IPS-18a (cell line): ENCODE results near the gene MAGEF1.
A peak's percentile ranks its signal among the peaks of the same experiment; 100 is the strongest.

Experiments
- H3K27ac ChIP-seq: one replicate; pipeline ENCODE4 v1.5.1; 2013; ENCODE audit warnings: low read length
- H3K27me3 ChIP-seq: one replicate; pipeline ENCODE4 v1.6.1; 2013; ENCODE audit warnings: mild to moderate bottlenecking, low read length; ENCODE audit not compliant: control insufficient read depth, insufficient read depth
- H3K36me3 ChIP-seq: one replicate; pipeline ENCODE4 v1.6.1; 2013; ENCODE audit warnings: low read depth, low read length; ENCODE audit not compliant: control insufficient read depth
- H3K4me1 ChIP-seq: one replicate; pipeline ENCODE4 v1.6.1; 2013; ENCODE audit warnings: low read depth, low read length; ENCODE audit not compliant: control insufficient read depth
- H3K4me3 ChIP-seq: one replicate; pipeline ENCODE4 v1.5.1; 2013; ENCODE audit warnings: low read length
- H3K9ac ChIP-seq: one replicate; pipeline ENCODE4 v1.6.1; 2013; ENCODE audit warnings: mild to moderate bottlenecking, low read length, moderate library complexity
- H3K9me3 ChIP-seq: one replicate; pipeline ENCODE4 v1.6.1; 2013; ENCODE audit warnings: low read depth, low read length; ENCODE audit not compliant: control insufficient read depth

The MAGEF1 gene, protein sequence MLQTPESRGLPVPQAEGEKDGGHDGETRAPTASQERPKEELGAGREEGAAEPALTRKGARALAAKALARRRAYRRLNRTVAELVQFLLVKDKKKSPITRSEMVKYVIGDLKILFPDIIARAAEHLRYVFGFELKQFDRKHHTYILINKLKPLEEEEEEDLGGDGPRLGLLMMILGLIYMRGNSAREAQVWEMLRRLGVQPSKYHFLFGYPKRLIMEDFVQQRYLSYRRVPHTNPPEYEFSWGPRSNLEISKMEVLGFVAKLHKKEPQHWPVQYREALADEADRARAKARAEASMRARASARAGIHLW

DNA sequence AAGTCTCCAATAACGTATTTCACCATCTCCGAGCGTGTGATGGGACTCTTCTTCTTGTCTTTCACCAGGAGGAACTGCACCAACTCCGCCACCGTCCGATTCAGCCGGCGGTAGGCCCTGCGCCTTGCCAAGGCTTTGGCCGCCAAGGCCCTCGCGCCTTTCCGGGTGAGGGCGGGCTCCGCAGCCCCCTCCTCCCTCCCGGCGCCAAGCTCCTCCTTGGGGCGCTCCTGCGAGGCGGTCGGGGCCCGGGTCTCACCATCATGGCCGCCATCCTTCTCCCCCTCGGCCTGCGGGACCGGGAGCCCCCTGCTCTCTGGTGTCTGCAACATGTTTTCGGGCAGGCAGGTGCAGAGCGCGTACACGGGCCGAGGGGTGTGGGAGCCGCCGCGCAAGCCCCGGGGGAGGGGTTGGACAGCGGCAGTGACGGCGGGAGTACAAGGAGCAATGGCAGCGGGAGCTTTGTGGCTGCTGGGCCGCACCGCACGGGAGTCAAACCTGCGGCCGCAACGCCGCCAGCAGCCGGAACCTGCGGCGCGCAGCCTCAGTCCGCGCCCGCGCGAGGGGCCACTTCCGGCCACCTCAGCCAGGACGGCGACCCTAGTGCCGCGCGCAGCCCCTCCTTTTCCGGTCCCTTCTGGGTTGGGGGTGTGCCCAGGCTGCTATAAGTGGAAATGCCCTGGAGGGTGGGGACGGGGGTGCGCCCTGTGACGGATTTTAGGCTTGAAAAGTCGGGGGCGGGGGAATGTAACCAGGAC lies at the start of gene MAGEF1:
Gene MAGEF1 (minus strand): TSS at position 572 of the 755 bp plus-strand sequence. CDS start 243 bp downstream, at position 329.
- peak within 1 kb of the TSS; percentile 76 for H3K27ac ChIP-seq
- H3K4me3 ChIP-seq = peak within 1 kb of the TSS; percentile 98
- peaks cover 3% of the 10 kb centered on the region for H3K36me3 ChIP-seq
- H3K4me1 ChIP-seq = peaks cover 6% of the 10 kb centered on the region
- peak within 1 kb of the TSS; percentile 93 for H3K9ac ChIP-seq
- H3K27me3 ChIP-seq = no peaks in the 10 kb centered on the region
- H3K9me3 ChIP-seq = no peaks in the 10 kb centered on the region

DNA sequence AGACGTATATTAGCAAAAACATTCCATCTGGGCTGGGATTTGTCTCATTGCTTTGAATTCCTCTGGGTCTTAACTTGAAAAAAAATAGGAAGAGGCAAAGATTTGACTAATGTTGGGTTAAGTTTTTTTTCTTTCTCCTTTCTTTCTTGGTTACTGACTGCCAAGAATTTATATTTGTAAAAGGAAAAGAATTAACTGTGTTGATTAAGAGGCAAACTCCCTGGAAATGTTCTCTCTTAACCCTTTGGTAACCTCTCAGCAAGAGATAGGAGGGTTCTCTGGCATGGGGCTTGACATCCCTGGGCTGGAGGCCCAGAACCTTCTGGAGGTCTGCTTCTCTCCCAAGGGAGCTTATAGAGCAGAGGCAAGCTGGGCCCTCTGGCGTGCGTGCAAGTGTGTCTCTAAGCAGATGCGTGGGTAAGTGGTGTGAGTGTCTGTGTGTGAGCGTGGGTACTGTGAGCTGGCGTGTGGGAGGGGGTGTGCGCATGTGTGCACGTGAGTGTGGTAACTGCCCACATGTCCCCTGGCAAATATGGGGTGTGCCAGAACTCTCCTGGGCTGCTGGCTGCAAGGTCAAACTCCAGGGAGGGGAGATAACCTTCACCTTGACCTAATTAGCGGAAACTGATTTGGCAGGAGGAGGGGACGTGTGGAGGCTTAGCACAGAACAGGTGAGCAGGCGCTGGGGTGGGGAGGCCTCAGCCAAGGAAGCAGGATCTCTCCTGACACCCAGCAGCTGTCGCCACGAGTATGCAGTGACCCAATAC lies 49.4 kb upstream of the MAGEF1 start:
- H3K27ac ChIP-seq = no peak overlapping the region
- H3K9ac ChIP-seq = no peak overlapping the region
- no peaks in the 10 kb centered on the region for H3K36me3 ChIP-seq
- H3K4me3 ChIP-seq = no peak overlapping the region
- no peaks in the 10 kb centered on the region for H3K27me3 ChIP-seq
- H3K9me3 ChIP-seq = no peaks in the 10 kb centered on the region
- peaks cover 12% of the 10 kb centered on the region for H3K4me1 ChIP-seq

DNA sequence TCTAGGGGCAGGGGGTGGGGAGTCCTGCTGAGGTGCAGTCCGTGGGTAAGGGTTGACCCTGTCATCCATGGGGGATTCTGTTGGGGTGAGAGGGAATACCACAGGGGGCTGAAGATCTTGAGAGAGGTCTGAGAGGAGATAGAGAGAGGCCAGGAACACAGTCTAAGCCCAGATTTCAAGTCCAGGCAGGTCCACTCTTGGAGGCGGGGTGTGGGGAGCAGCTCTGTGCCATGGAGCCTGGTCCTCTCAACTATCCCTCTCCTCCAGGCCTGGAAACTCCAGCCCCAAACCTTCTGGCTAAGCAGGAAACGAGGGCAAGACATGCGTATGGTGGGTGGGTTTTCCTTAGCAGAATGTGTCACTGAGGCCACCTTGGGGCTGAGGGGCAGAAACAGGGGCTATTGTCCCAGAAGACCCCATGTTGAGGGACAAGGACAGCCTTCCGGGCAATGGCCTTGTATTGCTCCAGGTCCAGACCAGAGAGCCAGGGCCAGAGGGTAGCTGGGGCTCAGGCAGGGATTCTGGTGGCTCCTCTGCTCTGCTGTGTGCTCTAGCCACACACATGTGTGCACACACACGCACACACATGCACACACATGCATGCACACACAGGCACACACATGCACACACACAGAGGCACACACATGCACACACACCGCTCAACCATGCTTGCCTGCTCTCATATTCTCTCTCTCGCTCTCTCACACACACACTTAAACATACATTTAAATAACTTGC lies 48.6 kb upstream of the MAGEF1 start:
- Histone ChIP-seq H3K4me1 (peaks cover 20% of the 10 kb centered on the region), H3K27ac (no peak overlapping the region)

DNA sequence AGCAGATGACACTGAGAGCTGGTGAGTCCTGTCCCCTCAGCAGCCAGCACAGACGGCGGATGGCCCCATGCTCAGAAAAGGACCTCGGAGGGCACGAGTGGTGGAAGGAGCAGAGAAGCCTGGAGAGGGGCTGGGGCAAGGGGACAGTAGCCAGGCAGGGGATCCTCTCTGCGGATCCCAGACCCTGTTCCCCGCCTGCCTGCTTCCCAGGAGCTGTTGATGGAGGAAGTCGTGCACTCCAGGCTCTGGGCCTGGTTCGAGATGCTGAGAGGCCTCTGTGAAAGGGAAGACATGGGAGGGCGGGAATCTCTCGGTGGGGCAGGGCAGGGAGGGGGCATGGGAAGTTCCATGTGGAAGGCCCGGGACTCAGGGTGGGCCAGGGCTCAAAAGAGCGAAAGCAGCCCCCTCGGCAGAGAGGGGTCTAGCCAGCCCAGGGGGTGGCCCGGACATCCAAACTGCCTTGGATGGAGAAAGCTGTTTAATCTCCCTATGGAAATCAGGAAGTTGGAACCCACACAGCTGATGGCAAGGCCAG lies 47.9 kb upstream of the MAGEF1 start:
- H3K27me3 ChIP-seq = no peaks in the 10 kb centered on the region
- H3K4me3 ChIP-seq = no peak overlapping the region
- H3K27ac ChIP-seq = no peak overlapping the region
- H3K4me1 ChIP-seq = peaks cover 21% of the 10 kb centered on the region
- H3K9ac ChIP-seq = no peak overlapping the region
- H3K36me3 ChIP-seq = no peaks in the 10 kb centered on the region
- no peaks in the 10 kb centered on the region for H3K9me3 ChIP-seq

More for the DNA sequence above, 48.6 kb upstream of the MAGEF1 start:
- Histone ChIP-seq H3K4me3 (no peak overlapping the region), H3K36me3 (no peaks in the 10 kb centered on the region), H3K9ac (no peak overlapping the region), H3K27me3 (no peaks in the 10 kb centered on the region), H3K9me3 (no peaks in the 10 kb centered on the region)

DNA sequence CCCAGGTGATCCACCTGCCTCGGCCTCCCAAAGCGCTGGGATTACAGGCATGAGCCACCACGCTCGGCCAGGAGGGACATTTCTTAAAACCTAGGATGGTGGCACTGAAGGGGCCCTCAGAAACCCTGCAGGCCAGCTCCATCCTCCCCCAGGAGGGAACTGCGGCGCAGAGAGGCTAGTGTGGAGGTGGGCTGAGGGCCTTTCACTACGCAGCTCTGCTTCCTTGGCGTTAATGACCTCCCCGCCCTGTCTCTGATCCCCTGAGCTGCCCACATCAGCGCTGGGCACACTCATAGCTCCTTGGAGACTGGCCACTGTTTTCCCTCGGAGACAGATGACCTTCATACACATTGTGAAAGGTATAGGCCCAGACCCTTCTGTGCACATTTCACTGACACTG lies 46.2 kb upstream of the MAGEF1 start:
- H3K27me3 ChIP-seq = no peaks in the 10 kb centered on the region
- no peak overlapping the region for H3K4me3 ChIP-seq
- no peaks in the 10 kb centered on the region for H3K9me3 ChIP-seq
- no peak overlapping the region for H3K9ac ChIP-seq
- H3K27ac ChIP-seq = no peak overlapping the region
- H3K36me3 ChIP-seq = no peaks in the 10 kb centered on the region
- peaks cover 21% of the 10 kb centered on the region for H3K4me1 ChIP-seq

DNA sequence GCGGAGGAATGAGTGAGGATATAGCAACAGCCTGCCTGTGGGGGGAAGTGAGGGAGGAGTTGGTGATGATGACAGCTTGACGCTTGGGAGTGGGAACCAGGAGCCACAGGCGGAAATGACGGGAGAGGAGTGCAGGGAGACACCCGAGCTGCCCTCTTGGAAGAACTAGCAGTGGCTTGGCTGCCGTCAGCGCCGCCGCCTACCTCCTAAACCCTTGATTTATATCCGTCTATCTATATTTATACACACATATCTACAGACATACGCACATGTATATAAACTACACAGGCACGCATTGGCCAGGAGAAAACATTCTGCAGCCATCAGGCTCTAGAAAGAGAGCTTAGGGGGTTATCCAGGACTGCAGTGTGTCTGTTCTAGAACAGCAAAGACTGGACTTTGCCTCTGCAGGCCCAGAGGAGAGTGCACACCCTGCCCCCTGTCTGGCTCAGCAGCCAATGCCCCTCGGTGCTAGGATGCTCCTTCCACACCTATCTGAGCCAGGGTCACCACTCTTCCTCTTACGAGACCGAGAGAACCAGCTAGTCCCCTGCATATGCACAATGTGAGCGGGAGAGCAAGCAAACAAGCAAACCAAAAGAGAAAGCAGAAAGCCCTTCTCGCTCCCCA lies 45.3 kb upstream of the MAGEF1 start:
- H3K9me3 ChIP-seq = no peaks in the 10 kb centered on the region
- H3K4me3 ChIP-seq = no peak overlapping the region
- H3K27ac ChIP-seq = no peak overlapping the region
- H3K4me1 ChIP-seq = peaks cover 28% of the 10 kb centered on the region
- no peaks in the 10 kb centered on the region for H3K36me3 ChIP-seq
- H3K9ac ChIP-seq = no peak overlapping the region
- no peaks in the 10 kb centered on the region for H3K27me3 ChIP-seq

DNA sequence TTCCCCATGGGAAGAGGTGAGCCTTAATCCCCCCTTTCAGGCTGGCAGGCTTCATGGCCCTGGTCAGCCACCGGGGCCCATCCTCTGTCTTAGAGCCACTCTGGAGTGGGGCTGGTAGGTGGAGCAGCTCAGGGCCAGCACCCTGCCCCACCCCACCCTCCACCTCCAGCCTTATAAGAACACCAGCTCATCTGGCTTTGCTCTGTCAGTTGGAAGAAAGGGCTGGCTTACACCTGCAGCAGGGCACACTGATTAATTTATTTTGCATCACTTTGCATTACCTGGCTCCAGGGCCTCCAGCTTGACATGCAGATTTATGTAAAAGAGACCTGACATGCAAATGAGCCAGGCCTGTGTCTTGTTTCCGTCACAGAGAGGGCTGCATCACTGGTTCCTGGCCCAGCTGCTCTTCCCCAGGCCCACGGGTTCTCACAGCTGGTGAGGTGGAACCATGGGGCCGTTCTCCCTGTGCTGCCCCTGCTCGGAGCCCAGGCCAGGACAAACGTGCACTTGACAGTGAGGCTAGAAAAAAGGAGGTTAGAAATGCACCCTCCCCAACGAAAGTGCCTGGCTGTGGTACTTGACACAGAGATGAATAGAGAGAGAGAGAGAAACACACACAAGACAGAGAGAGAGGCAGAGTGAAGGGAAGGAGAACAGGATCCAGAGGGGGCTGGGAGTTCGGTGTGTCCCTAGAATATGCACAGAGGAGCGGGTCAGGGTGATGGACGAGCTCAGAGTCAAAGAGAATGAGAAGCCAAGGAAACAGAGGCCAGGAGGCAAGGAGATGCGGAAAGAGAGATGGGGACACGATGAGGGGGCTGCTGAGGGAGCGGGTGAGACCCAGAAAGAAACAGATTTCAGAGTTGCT lies 44.5 kb upstream of the MAGEF1 start:
- no peak overlapping the region for H3K4me3 ChIP-seq
- no peak overlapping the region for H3K9ac ChIP-seq
- H3K36me3 ChIP-seq = no peaks in the 10 kb centered on the region
- no peaks in the 10 kb centered on the region for H3K27me3 ChIP-seq
- peaks cover 31% of the 10 kb centered on the region for H3K4me1 ChIP-seq
- H3K9me3 ChIP-seq = no peaks in the 10 kb centered on the region
- H3K27ac ChIP-seq = no peak overlapping the region

DNA sequence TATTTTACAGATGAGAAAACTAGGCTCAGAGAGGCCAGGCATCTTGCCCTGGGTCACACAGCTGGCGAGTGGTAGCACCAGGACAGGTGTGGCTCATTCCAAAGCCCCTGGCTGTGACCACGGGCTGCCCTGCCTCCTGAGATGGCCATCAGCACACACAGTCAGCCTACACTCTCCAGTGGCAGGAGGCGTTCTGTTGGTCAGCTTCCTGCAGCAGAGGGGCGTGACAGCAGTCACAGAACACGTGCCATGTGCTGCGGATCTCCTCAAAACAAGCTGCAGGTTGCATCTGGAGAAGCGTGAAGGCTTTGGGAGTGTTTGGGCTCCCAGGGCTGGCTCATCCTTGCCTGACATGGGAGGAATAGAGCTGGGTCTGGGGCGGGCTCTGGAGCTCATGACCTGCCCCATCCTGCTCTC lies 43.5 kb upstream of the MAGEF1 start:
- H3K9me3 ChIP-seq = no peaks in the 10 kb centered on the region
- no peak overlapping the region for H3K27ac ChIP-seq
- H3K9ac ChIP-seq = no peak overlapping the region
- H3K4me3 ChIP-seq = no peak overlapping the region
- no peaks in the 10 kb centered on the region for H3K36me3 ChIP-seq
- peaks cover 41% of the 10 kb centered on the region for H3K4me1 ChIP-seq
- H3K27me3 ChIP-seq = no peaks in the 10 kb centered on the region

DNA sequence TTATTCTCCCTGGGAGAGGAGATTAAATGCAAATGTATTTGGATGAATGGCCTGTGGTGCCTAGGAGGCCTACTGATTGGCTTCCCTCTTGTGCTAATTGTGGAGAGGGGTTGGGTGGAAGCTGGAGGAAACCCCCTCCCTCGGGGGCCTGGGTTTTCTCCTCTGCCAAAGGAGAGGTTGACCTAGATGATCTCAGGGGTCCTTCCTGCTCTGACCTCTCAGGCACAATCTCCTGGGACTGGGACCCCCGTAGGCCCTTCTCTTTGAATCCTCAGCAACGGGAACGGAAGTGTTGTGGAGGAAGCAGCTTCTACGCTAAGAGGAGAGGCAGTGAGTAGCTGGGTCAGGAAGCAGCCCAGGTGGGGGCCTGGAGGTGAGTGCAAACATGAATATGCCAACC lies 40.5 kb upstream of the MAGEF1 start:
- no peaks in the 10 kb centered on the region for H3K27me3 ChIP-seq
- no peak overlapping the region for H3K27ac ChIP-seq
- no peak overlapping the region for H3K4me3 ChIP-seq
- H3K9me3 ChIP-seq = no peaks in the 10 kb centered on the region
- peaks cover 40% of the 10 kb centered on the region for H3K4me1 ChIP-seq
- H3K9ac ChIP-seq = no peak overlapping the region
- no peaks in the 10 kb centered on the region for H3K36me3 ChIP-seq
